Duodenal mucosa (tissue), 2 donors: Measurements from ENCODE around the gene CDHR3.

ENCODE experiments used
- H3K27ac ChIP-seq: one replicate; pipeline ENCODE4 v1.7.0; 2013; ENCODE audit warnings: low read depth, low read length
- H3K27me3 ChIP-seq, 2 donors: one replicate each; pipeline ENCODE4 v1.7.0; 2013; ENCODE audit warnings: low read length in 2 of 2, control low read depth in 1 of 2; ENCODE audit not compliant: insufficient read depth in 2 of 2, control insufficient read depth in 1 of 2
- H3K36me3 ChIP-seq, 2 donors: one replicate each; pipeline ENCODE4 v1.7.0; 2013; ENCODE audit warnings: low read length in 2 of 2, control low read depth in 1 of 2; ENCODE audit not compliant: insufficient read depth in 2 of 2, control insufficient read depth in 1 of 2
- H3K4me1 ChIP-seq, 2 donors: one replicate each; pipeline ENCODE4 v1.7.0; 2013; ENCODE audit warnings: low read length in 2 of 2, control low read depth in 1 of 2; ENCODE audit not compliant: insufficient read depth in 2 of 2, control insufficient read depth in 1 of 2
- H3K4me3 ChIP-seq, 2 donors: one replicate each; pipeline ENCODE4 v1.7.0; 2013; ENCODE audit warnings: low read length in 2 of 2, low read depth in 1 of 2
- H3K9ac ChIP-seq, 2 donors: one replicate each; pipeline ENCODE4 v1.7.0; 2013; ENCODE audit warnings: low read length in 2 of 2, low read depth in 1 of 2
- H3K9me3 ChIP-seq, 2 donors: one replicate each; pipeline ENCODE4 v1.7.0; 2013; ENCODE audit warnings: low read length in 2 of 2, control low read depth in 1 of 2; ENCODE audit not compliant: control insufficient read depth in 1 of 2

The CDHR3 gene

GRCh38 chr7:106054156-106054910 is 91.3 kb downstream of the CDHR3 start:
- peaks cover 0 to 14% of the 10 kb centered on the region in 2 donors for H3K4me1 ChIP-seq
- H3K36me3 ChIP-seq = no peaks in the 10 kb centered on the region
- no peaks in the 10 kb centered on the region for H3K9me3 ChIP-seq
- no peak overlapping the region for H3K9ac ChIP-seq
- H3K4me3 ChIP-seq = no peak overlapping the region
- no peaks in the 10 kb centered on the region for H3K27me3 ChIP-seq
- no peak overlapping the region for H3K27ac ChIP-seq

- H3K9me3 ChIP-seq = no peaks in the 10 kb centered on the region
- peaks cover 0 to 14% of the 10 kb centered on the region in 2 donors for H3K4me1 ChIP-seq
- no peaks in the 10 kb centered on the region for H3K27me3 ChIP-seq
- H3K4me3 ChIP-seq = no peak overlapping the region
- H3K27ac ChIP-seq = no peak overlapping the region
- no peaks in the 10 kb centered on the region for H3K36me3 ChIP-seq
- H3K9ac ChIP-seq = no peak overlapping the region
Observed at GRCh38 chr7:106054971-106055532, 92.0 kb downstream of the CDHR3 start.

- peaks cover 1 to 16% of the 10 kb centered on the region in 2 donors for H3K4me1 ChIP-seq
- no peak overlapping the region for H3K27ac ChIP-seq
- no peak overlapping the region for H3K4me3 ChIP-seq
- no peaks in the 10 kb centered on the region for H3K9me3 ChIP-seq
- H3K9ac ChIP-seq = no peak overlapping the region
- H3K27me3 ChIP-seq = no peaks in the 10 kb centered on the region
- H3K36me3 ChIP-seq = no peaks in the 10 kb centered on the region
Observed at GRCh38 chr7:106056513-106057203, 93.6 kb downstream of the CDHR3 start.

GRCh38 chr7:106057204-106057961 is 94.3 kb downstream of the CDHR3 start:
- no peaks in the 10 kb centered on the region for H3K36me3 ChIP-seq
- H3K27ac ChIP-seq = no peak overlapping the region
- H3K4me1 ChIP-seq = peaks cover 9 to 23% of the 10 kb centered on the region in 2 donors
- no peak overlapping the region for H3K9ac ChIP-seq
- H3K27me3 ChIP-seq = no peaks in the 10 kb centered on the region
- no peaks in the 10 kb centered on the region for H3K9me3 ChIP-seq
- H3K4me3 ChIP-seq = no peak overlapping the region

- no peak overlapping the region for H3K9ac ChIP-seq
- peaks cover 13 to 29% of the 10 kb centered on the region in 2 donors for H3K4me1 ChIP-seq
- no peaks in the 10 kb centered on the region for H3K9me3 ChIP-seq
- no peaks in the 10 kb centered on the region for H3K36me3 ChIP-seq
- no peak overlapping the region for H3K27ac ChIP-seq
- no peak overlapping the region for H3K4me3 ChIP-seq
- no peaks in the 10 kb centered on the region for H3K27me3 ChIP-seq
Observed at GRCh38 chr7:106057962-106058927, 95.2 kb downstream of the CDHR3 start.

- H3K4me3 ChIP-seq = no peak overlapping the region
- H3K27ac ChIP-seq = no peak overlapping the region
- H3K9me3 ChIP-seq = no peaks in the 10 kb centered on the region
- no peaks in the 10 kb centered on the region for H3K36me3 ChIP-seq
- no peak overlapping the region for H3K9ac ChIP-seq
- H3K27me3 ChIP-seq = no peaks in the 10 kb centered on the region
- peaks cover 19 to 36% of the 10 kb centered on the region in 2 donors for H3K4me1 ChIP-seq
Observed at GRCh38 chr7:106058928-106059324, 95.9 kb downstream of the CDHR3 start.

- Histone ChIP-seq H3K36me3 (no peaks in the 10 kb centered on the region), H3K4me3 (no peak overlapping the region), H3K4me1 (peaks cover 24 to 41% of the 10 kb centered on the region in 2 donors), H3K9me3 (no peaks in the 10 kb centered on the region), H3K27ac (no peak overlapping the region), H3K9ac (no peak overlapping the region), H3K27me3 (no peaks in the 10 kb centered on the region)
Observed at GRCh38 chr7:106059556-106059955, 96.5 kb downstream of the CDHR3 start.

GRCh38 chr7:106060394-106060920 is 97.4 kb downstream of the CDHR3 start:
- no peaks in the 10 kb centered on the region for H3K27me3 ChIP-seq
- H3K9ac ChIP-seq = no peak overlapping the region
- H3K9me3 ChIP-seq = no peaks in the 10 kb centered on the region
- no peaks in the 10 kb centered on the region for H3K36me3 ChIP-seq
- H3K4me3 ChIP-seq = no peak overlapping the region
- H3K4me1 ChIP-seq = peaks cover 33 to 50% of the 10 kb centered on the region in 2 donors
- no peak overlapping the region for H3K27ac ChIP-seq

GRCh38 chr7:106061301-106061979 is 98.4 kb downstream of the CDHR3 start:
- Histone ChIP-seq H3K27me3 (no peaks in the 10 kb centered on the region), H3K9ac (no peak overlapping the region), H3K36me3 (no peaks in the 10 kb centered on the region), H3K4me1 (peaks cover 42 to 58% of the 10 kb centered on the region in 2 donors), H3K4me3 (no peak overlapping the region), H3K27ac (no peak overlapping the region), H3K9me3 (no peaks in the 10 kb centered on the region)
